ENCODE results near the gene ARHGEF10L.
"Not testable (repeated sequence)": the region's sequence is repeated elsewhere in the genome, so short reads cannot be mapped to it uniquely, and the experiment has no call there.

Gene ARHGEF10L

GRCh38 chr1:17725084-17725719 lies 185.7 kb downstream of the ARHGEF10L start:
- no peak for DNase-seq

- no peak for DNase-seq
Observed at GRCh38 chr1:17725811-17726582, 186.5 kb downstream of the ARHGEF10L start.

GRCh38 chr1:17728123-17728712 lies 188.7 kb downstream of the ARHGEF10L start:
- DNase-seq: no peak

GRCh38 chr1:17729248-17729647 lies 189.8 kb downstream of the ARHGEF10L start:
- DNase-seq: no peak

- DNase-seq: no peak
Observed at GRCh38 chr1:17729909-17730308, 190.4 kb downstream of the ARHGEF10L start.

- no peak for DNase-seq
Observed at GRCh38 chr1:17731460-17731859, 192.0 kb downstream of the ARHGEF10L start.

GRCh38 chr1:17732475-17732874 lies 193.0 kb downstream of the ARHGEF10L start:
- DNase-seq: no peak

GRCh38 chr1:17733661-17734060 lies 194.2 kb downstream of the ARHGEF10L start:
- no peak for DNase-seq

GRCh38 chr1:17734609-17735008 lies 195.1 kb downstream of the ARHGEF10L start:
- no peak for DNase-seq

GRCh38 chr1:17735348-17735747 lies 195.8 kb downstream of the ARHGEF10L start:
- DNase-seq: no peak

GRCh38 chr1:17735793-17736192 lies 196.3 kb downstream of the ARHGEF10L start:
- DNase-seq: no peak

- no peak for DNase-seq
Observed at GRCh38 chr1:17736625-17737024, 197.1 kb downstream of the ARHGEF10L start.

- no peak for DNase-seq
Observed at GRCh38 chr1:17739050-17739449, 199.6 kb downstream of the ARHGEF10L start.

GRCh38 chr1:17741052-17741451 lies 201.6 kb downstream of the ARHGEF10L start:
- no peak for DNase-seq

GRCh38 chr1:17742583-17742982 lies 203.1 kb downstream of the ARHGEF10L start:
- no peak for DNase-seq

- no peak for DNase-seq
Observed at GRCh38 chr1:17743008-17743647, 203.6 kb downstream of the ARHGEF10L start.

GRCh38 chr1:17743925-17744324 lies 204.4 kb downstream of the ARHGEF10L start:
- DNase-seq: no peak

GRCh38 chr1:17744666-17745478 lies 205.4 kb downstream of the ARHGEF10L start:
- no peak for DNase-seq

GRCh38 chr1:17745479-17745955 lies 206.0 kb downstream of the ARHGEF10L start:
- DNase-seq: peak; percentile 19

- not testable (repeated sequence) for DNase-seq
Observed at GRCh38 chr1:17746281-17746680, 206.8 kb downstream of the ARHGEF10L start.

GRCh38 chr1:17746920-17747319 lies 207.4 kb downstream of the ARHGEF10L start:
- no peak for DNase-seq
